Putamen (tissue), 1 donor: ENCODE data around the gene CSRP2.

Experiments used
- DNase-seq: peaks from one replicate; pipeline ENCODE4 v3.0.0-alpha.2; 2016; ENCODE audit warnings: low spot score

CSRP2 gene

DNA sequence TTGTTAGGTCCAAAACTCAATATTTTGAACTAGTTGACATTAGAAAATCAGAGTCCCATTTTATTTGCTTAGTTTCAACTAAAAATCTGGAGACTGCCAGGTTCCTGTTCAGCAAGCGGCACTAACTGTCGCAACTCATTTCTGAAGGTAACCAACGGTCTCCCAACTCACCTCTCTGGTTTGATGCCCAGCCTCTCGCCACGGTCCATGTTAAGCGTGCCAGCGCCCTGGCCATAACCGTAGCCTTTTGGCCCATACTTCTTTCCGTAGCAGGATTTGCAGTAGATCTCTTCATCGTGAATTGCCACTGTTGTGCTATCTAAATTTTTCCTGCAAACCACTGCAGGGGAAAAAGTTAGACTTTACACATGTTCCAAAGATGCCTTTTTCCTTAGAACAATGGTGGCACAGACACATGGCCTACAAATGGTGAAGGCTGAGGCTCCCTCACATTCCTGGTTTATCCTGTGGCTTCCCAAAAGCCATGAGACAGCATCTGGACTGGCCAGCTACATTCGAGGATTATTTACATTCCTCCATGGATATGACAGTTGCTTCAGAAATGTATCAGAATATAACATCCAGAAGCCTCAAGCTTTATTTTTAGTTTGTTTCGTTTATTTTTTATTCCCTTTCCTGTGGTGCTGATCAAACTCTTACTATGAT, 15.7 kb downstream of the CSRP2 start:
- DNase-seq, result no peak

- no peak for DNase-seq
These were observed 18.6 kb downstream of the CSRP2 start for GRCh38 chr12:76860256-76860655.

GRCh38 chr12:76859611-76860010, 19.2 kb downstream of the CSRP2 start:
- no peak for DNase-seq

DNA sequence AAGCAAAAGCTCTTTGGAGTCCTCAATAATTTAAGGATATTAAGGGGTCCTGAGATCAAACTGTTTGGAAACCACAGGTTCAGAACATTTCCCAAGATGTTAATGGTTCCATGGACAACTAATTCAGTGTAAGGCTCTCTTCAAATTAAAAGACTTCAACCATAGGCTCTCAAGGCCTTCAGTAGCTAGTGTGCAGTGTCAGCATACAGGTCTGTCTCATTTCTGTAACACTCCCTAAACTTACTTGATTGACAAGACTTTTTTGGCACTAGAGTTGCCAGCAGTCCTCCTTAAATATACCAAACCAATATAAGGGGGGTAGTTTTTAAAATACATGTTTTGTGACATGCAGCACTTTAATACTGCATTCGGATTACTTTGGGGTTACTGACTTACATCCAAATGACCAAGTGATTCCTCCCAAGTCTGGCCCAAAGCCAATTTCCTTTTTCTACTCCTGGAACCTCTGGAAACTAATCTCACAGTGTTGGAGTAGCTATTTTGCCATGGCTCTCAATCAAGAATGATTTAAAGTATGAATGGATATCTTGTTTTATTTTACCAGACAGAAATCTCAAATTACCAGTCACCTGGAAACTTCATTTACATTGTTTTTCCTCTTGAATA, 22.7 kb downstream of the CSRP2 start:
- DNase-seq, result no peak

DNA sequence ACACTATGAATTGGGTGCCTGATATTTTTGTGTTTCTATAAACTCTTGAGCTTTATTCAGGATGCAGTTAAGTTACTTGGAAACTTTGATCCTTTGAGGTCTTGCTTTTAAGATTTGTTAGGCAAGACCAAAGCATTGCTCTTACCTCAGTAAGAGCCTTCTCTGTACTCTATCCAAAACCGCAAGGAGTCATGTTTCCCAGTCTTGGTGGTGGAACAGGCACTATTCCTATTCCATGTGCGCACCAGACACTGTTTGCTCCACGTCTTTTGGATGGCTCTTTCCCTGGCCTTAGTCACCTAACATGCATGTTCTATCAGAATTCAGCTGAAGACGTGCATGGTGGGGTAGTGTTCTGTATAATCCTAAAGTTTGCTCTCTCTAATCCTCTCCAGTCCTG, 23.5 kb downstream of the CSRP2 start:
- DNase-seq, result no peak

- DNase-seq, result no peak
These were observed 26.7 kb downstream of the CSRP2 start for GRCh38 chr12:76852106-76852505.

GRCh38 chr12:76848132-76848531, 30.7 kb downstream of the CSRP2 start:
- DNase-seq, result peak; percentile 65

- no peak for DNase-seq
These were observed 31.6 kb downstream of the CSRP2 start for GRCh38 chr12:76847260-76847659.

DNA sequence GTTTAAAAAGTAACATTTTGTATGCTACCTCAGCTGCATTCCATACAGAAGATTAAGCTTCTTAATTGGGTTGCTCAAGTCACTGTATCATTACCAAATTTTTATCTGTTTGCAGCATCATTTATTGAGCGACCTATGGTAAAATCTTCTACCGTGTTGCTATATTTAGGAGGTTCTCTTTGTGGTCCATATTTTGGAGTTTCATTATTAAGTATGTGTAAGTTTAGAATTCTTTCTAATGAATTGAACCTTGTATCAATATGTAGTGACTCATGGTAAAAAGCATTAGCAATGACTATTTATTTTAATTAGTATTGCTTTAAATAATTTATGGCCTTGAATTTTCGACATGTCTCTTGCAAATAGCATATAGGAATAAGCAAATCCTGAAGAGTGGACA, 42.2 kb downstream of the CSRP2 start:
- no peak for DNase-seq

- DNase-seq, result no peak
These were observed 48.4 kb downstream of the CSRP2 start for GRCh38 chr12:76830436-76830835.

GRCh38 chr12:76820888-76821482, 57.8 kb downstream of the CSRP2 start:
- DNase-seq, result no peak

DNA sequence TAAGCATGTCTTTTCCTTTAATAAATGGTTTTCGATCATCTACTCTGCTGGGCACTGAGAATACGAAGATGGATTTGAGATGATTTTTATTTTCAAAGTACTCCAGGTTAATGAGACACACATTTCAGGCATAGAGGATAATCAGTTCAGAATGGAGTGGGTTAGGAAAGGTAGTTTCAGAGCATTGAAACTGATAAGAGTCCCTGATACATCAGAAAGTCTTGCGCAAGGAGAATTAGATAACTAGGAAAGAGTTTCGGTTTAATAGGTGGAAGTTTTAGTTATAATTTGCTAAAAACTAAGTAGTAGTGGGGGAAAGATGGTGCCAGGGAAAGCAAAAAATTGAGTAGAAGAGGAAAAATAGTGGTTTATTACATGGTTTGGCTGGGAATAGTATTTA, 64.8 kb downstream of the CSRP2 start:
- DNase-seq, result no peak

DNA sequence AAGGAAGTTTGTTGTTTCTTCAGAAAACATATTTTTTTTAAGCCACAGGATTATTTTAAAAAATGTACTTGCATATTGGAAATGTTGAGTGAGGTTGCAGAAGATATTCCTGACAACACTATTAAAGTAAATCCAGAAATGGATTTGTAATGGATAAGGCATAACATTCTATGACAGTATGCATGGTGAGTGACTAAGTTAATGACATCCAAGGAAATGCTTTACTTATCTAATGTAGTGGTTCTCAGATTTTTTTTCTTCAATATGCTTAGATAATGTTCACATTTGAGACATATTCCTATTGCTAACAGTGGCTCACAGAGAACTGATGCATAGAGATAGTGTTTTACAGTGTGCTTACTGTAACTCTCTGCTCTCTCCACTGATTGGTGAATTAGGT, 65.6 kb downstream of the CSRP2 start:
- DNase-seq, result no peak

DNA sequence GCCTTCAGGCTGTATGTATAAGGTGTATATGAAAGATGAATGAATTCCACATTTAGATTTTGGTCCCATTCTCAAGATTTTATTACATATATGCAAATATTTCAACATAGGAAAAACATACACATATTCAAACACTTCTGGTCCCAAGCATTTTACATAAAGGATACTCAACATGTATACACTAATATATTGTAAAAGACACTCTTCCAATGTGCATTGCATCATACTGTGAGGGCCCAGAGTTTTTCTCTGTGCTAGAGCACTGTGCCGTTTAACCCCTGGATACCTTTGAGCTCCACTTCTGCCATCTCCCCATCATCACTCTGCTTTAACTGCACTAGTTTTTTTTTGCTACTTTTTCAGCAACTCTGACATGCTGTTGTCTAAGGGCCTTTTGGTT, 66.8 kb downstream of the CSRP2 start:
- DNase-seq, result no peak

DNA sequence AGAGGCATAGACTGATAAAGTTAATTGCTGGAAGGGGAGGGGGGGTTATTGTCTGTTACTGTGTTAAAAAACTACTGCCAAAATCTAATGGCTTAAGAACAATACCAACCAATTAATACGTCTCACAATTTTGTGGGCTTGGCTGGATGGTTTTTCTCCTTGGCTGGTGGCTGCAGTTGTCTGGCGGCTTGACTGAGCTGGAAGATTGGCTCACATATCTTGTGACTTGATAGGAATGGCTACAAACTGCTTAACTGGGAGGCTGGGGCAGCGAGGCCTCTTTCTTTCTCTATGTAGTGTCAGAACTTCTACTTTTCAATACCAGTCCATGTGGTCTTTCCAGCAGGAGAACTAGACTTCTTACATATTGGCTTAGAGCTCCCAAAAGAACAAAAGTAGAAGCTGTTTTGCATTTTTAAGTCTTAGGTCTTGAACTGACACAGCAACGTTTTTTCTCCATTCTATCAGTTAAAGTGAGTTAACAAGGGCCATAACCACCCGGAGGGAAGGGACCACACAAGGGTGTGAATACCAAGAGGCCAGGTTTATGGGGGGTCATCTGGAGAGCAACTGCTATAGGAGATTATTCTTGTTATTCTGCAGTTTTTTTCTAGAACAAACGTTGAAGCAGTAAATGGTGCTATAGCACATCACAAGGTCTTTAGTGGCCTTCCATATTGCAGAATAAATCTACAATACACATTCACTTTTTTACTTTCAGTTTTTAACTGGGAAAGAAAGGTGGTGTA, 68.0 kb downstream of the CSRP2 start:
- DNase-seq, result peak; percentile 17
